Activated CD8-positive, alpha-beta memory T cell treated with anti-CD3 and anti-CD28 coated beads for 1 hour (primary cell): ENCODE data around the gene ATP4A.

Experiments used
- DNase-seq, 2 donors: peaks; one replicate each; pipeline ENCODE4 v3.0.0-alpha.2; 2020; ENCODE audit warnings: low read depth in 1 of 2; ENCODE audit errors: extremely low read depth in 1 of 2

ATP4A gene

DNA sequence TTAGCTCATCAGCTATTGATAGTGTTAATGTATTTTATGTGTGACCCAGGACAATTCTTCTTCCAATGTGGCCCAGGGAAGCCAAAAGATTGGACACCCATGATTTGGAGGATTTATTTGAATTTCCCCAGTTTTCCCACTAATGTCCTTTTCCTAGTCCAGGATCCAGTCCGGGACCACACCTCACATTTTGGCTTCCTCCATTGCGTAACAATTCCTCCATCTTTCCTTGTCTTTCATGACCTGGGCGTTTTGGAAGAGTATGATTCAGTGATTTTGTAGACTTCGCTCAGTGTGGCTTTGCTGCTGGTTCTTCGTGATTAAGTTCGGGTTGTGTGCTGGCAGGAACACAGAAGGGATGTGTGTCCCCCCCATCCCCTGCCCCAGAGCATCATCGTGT lies 3.3 kb upstream of the ATP4A start:
- no peak for DNase-seq

DNA sequence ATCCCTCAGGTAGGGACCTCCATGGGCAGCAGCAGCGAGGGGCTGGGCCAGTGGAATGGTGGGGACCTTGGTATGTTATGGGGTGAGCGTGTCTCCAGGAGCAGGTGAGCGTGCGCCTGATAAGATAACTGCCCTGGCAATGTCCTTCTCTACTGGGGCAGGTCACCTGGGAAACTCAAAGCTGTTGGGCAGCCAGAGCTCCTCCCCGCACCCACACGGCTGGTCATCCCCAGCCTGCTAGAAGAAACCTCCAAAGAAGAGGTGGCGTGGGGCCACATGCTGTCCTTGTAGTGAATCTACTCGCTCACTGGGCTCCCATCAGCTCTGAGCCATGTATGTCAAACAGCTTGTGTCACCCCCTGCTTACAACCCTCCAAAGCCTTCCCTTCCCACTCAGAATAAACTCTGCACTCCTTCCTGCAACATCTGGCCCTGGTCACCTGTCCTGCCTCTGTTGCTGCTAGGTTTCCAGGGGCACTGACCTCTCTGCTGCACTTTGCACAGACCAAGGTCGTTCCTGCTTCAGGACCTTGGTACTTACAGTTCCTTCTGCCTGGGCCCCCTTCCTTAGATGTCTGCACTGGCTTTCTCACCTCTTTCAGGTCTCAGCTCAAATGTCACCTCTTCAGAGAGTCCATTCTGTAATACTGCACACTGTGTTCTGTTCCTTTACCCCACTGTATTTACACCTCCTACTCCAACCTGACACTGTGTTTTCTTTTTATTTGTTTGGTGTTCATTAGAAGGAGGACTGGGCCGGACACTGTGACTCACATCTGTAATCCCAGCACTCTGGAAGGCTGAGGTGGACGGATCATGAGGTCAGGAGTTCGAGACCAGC lies 1.8 kb upstream of the ATP4A start:
- no peak for DNase-seq

DNA sequence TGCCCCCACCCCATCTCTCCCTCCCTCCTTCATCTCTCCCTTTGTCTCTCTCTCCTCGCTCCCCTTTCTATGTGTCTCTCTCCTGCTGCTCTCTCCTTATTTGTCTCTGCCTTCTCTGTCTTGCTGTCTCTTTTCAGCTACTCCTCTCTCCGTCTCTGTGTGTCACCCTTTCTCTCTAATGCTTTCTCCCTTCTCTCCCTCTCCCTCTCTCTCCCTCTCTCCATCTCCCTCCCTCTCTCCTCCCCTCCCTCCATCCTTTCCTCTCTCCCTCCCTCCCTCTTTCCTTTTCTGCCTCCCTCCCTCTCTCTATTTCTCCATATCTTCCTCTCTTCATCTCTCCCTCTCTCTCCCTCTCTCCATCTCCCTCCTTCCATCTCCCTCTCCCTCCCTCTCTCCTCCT lies 682 bp downstream of the ATP4A start:
- no peak for DNase-seq

DNA sequence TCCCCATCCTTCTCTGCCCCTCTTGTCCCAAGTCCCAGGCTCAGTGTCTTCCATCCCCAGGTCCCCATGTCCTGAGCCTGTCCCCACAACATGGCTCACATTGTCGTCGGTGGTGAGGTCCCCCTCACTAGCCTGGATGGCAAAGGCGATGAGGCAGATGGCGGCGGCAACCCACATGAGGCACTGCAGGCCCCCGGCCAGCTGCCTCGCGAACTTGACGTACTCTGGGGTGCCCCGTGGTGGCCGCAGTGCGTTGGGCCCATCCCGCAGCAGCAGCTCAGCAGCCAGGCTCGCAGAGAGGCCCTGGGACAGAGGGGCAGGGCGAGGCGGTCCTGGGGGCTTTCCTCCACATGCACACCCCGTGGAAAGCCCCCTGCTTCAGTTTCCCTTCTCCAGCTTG lies 1.1 kb downstream of the ATP4A start:
- DNase-seq = no peak

DNA sequence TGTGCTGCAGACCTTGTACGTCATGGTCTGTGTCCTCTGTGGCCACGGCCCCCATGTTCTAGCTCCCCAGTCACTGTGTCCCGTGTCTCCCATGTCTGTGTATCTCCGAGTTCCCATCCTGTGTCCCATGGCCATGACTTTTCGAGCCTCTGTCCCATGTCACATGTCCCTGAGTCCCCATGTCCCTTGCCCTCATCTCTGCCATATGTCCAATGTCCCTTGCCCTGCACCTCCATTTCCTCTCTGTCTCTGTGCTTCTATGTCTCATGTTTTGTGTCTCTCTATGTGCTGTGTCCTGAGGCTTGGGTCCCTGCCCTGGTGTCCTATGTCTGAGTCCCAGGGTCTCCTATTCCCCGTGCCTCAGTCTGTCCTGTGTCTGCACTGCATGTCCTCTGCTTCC lies 2.0 kb downstream of the ATP4A start:
- DNase-seq = no peak

DNA sequence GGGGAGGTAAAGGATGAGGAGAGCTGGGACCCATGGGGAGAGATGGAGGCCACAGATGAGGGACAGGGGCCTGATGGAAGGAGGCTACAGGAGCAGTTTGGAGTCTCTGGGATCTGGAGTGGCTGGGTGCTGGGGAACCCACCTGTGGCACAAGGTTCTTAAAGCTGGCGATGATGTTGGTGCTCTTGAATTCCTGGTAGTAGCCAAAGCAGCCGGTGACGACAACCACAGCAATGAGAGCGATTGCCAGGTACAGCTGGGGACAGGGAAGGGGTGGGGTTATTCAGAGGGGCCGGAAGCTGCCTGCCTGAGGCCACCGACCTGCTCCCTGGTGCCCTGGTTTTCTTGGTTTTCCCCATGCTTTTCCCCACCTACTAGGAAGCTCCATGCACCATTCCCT lies 2.8 kb downstream of the ATP4A start:
- DNase-seq = no peak

DNA sequence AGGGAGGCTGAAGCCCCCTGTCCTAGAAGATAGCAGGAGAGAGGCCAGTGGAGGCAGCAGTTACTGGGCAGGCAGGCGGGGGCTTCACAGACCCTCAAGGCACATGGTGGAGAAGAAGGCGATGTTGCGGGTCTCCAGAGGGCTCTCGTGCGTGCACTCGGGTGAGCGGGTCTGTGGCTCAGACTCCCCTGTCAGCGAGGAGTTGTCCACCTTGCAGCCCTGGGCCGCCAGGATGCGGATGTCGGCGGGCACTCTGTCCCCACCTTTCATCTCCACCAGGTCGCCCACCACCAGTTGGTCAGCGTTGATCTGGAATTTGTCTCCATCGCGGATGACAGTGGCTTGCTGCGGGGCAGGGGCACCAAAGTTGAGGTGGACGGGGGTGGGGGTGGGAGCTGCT lies 3.2 kb downstream of the ATP4A start:
- DNase-seq = no peak

DNA sequence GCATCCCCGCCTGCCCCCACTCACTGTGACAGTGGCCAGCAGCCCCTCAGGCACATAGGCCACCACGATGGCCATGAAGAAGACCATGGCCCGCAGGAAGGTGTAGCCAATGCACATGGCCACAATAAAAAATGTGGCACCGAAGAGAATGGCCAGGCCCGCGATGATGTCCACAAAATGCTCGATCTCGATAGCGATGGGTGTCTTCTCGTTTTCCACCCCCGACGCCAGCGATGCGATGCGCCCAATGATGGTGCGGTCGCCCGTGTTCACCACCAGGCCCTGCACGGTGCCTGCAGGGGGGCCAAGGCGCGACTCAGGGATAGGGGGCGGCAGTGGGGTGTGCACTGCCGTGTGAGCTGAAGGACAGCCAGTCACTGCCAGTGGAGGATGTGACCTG lies 3.7 kb downstream of the ATP4A start:
- DNase-seq = no peak

DNA sequence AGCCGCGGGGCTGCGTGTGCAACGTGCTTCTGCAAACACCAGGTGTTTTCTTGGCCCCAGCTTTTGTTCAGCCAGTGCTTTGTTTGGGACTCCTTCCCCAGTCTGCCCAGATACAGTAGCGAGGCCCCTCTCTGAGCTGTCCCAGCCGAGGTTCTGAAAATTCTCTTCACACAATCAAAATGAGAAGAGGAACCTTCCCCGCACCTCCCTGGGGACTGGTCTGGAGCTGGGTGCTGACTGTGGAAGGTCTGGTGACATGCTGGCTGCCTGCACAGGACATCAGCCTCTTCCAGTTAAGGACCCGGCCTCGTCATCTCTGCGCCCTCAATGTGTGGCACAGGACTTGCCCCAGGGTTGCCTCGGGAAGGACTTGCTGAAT lies 4.2 kb downstream of the ATP4A start:
- no peak for DNase-seq

DNA sequence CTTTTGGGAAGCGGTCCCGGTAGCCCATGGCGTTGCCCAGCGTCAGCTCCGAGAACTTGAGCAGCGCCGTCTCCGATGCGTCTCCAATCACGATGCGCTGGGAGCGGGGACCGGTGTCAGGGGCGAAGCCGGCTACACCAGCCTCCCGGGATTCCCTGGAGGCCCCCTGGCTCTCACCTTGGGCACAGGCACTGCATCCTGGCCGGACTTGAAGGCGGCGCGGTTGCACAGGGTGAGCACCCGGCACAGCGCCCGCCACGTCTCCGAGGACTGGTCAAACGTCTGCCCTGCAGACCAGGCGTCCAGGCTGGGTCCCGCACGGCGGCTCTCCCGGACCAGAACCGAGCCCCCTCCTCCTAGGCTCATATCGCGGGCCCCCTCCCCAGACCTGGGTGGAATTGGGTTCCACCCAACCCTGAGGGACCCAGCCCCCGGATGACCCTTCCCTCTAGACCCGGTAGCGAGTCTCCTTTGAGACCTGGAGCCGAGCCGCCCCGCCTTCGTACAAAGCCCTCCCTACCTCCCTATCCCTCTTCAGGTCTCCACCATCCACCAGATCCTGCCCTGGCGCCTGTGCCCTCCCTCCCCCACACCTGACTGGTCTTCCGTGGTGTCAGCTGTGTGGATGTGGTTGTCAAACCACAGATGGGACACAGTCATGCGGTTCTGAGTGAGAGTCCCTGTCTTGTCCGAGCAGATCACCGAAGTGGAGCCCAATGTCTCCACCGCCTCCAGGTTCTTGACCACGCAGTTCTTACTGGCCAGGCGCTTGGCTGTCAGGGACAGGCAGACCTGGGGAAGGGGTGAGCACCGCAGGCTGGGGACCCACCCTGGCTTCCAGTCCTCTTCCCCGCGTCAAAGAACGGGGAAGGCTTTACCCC lies 4.8 kb downstream of the ATP4A start:
- DNase-seq = no peak

DNA sequence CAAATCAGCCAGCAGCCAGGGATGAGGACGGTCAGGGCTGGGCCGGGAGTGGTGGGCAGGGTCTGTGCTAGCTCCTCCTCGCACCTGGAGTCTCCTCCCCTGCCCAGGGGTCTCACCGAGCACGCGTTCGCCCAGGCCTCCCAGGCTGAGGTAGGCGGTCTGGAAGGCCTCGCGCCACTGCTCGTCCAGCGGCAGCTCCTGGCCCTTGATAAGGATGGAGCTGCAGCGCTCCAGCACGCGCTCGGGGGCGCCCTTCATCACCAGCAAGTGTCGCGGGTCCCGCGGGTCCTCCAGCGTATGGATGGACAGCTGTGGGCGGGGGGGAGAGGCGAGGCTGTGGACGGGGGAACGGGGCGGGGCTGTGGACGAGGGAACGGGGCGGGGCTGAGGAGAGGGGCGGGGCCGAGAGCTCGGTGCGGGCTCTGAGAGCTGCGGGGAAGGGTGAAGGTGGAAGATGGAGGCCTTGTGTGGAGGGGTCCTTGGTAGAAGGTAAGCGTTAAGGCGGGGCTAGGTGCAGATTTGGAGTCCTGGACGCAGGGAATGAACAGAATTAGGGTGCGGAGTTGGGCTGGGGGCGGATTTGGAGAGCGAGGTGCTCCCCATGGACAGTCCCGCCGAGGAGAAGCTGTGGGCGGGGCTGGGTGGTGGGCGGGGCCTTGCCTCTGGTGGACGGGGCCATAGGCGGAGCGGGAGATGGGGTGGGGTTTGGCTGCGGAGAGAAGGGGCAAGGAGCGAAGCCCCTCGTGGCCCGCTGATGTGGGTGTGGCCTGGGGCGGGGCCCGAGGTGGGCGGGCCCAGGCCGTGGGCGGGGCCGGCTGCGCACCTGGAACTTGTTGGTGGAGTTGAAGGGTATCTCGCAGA lies 5.7 kb downstream of the ATP4A start:
- DNase-seq = peak in 1 of 2 donors; percentile 30

DNA sequence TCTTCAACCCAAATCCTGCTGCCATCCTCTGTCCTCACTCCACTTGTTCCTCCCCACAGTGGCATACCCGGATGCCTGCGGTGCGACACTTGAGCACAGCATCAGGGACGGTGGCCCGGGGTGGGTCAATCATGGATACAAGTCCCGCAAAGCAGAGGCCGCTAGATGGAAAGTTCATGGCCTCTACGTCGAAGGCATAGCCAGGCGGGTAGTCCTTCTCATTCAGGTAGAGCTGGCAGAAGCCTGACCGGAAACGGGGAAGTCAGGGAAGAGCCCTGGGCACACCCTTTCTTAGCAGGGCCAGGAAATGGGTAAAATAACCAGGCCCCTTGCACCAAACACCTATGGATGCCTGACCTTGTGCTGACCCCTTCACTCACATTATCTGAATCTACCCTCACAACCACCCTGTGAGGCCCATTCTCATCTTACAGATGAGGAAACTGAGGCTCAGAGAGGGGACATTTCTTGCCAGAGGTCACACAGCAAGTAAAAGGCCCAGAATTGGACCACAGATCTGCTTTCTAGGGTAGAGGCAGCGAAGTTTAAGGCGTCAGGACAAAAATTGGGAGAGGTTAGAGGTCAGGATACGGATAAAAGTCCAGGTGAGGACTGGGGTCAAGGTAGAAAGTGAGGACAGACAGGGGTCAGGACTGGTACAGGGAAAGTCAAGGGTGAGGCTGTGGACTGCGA lies 6.5 kb downstream of the ATP4A start:
- DNase-seq = no peak

DNA sequence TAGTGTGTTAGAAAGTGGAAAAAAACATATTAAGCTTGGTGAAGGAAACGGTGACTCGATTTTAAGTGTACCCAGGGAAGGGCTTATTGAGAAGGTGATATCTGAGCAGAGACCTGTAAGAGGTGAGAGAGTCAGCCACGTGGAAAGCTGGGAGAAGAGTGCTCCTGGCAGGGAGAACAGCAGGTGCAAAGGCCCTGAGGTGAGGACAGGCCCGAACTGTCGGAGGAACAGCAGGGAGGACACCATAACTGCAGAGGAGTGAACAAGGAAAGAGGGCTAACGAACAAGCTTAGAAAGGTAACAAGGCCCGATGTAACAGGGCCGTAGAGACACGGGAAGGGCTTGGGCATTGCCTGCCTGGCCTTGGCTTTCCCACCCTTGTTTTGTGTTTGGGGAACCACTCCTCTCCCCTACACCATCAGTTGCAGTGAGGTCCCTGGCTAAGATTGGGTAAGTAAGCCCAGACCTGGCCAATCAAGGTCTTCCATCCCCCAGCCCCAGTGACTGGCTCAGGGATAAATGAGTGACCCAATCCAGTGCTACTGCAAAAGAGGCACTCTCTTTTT lies 7.3 kb downstream of the ATP4A start:
- no peak for DNase-seq

DNA sequence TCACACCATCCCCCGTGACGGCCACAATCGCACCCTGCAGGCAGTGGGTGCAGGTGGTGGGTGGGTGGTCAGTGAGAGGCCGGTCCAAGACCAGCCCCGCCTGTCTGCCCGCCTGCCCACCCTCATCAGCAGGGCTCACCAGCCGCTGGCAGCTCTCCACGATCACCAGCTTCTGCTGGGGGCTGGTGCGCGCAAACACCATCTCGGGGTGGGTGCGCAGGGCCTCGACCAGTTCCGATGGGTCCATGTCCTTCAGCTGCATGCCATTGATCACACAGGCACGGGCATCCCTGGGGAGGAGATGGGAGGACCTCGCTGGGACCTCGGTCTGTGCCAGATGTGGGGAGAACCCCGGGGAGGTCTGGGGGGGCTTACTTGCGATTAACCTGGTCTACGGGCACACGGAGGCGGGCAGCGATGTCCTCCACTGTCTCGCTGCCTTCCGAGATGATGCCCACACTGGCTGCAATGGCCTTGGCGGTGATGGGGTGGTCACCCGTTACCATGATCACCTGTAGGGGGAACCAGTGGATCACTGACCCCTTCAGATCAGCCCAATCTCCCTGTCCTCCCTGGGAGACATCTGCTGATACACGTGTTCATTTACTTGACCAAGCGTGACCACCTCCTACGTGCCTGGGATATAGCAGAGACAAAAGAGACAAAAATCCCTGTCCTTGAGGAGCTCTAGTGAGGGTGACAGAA lies 8.0 kb downstream of the ATP4A start:
- DNase-seq = no peak

DNA sequence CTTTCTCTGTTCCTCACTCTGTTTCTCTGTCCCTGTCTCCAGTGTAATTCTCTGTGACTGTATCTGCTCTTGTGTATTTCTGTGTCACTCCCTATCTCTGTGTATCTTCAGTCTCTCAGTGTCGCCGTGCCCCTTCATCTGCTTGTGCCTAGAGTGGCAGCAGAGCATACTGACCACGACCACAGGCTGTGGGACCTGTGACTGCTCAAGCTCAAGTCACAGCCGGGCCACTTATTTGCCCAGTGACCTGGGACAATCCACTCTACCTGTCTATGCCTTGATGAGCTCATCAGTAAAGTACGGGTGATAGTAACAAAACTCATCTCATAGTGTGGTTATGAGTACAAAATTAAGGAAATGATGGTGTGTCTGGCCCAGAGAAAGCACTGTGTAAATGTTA lies 9.4 kb downstream of the ATP4A start:
- DNase-seq = no peak

DNA sequence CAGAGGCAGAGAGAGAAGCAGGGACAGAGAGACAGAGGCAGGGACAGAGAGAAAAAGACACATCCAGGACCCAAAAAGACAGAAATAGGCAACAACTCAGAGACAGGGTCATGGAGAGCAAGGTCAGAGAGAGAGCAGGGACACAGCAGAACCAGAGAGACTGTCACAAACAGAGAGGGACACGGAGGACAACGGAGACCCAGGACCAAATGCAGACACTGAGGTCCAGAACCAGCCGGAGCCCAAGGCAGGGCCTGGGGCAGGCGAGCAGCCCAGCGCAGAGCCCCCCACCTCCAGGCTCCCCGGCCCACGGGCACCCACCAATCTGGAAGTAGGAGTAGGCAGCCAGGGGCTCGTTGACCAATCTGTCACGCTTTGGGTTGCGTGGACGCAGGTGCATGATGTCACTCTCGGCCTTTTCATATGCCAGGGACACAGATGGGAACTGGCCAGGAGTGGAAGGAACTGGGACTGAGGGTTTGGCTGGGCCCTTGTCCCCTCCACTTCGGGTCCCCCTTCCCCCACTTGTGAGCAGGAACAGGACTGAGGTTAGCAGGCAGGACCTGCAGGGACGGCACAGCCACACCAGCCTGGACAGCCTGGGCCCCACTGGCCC lies 10.0 kb downstream of the ATP4A start:
- no peak for DNase-seq

DNA sequence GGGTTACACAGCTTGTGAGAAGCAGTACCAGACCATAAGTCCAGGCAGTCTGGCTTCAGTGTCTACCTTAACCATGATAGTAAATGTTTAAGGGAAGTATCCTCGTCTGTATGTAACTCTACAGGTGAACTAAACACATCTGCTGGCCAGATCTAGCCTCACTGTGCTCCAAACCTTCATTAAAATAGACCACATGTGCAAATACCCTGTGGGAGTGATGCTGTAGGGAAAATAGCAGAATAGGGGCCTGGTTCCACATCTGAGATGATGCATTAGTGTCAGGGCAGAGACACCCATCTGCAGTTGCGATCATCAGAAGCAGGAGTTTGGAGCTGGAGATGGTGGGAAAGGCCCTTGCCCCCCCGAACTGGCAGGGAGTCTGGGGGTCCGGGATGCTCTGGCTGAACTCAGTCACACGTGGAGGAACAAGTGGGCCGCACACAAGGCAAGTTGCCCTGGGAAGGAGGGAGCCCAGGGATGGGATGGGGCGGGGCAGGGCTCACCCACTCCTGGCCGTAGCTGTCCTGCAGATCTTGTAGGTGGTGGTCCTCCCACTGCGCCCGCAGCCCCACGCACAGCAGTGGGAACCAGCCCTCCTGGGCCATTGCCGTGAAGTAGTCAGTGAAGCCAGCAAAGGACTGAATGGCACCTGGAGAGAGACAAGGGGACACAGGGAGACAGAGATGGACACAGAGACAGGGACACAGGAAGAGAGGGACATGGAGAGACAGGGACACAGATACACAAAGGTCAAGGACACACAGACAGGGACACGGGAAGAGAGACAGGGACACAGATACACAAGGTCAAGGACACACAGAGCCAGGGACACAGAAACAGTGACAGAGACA lies 10.7 kb downstream of the ATP4A start:
- DNase-seq = no peak

DNA sequence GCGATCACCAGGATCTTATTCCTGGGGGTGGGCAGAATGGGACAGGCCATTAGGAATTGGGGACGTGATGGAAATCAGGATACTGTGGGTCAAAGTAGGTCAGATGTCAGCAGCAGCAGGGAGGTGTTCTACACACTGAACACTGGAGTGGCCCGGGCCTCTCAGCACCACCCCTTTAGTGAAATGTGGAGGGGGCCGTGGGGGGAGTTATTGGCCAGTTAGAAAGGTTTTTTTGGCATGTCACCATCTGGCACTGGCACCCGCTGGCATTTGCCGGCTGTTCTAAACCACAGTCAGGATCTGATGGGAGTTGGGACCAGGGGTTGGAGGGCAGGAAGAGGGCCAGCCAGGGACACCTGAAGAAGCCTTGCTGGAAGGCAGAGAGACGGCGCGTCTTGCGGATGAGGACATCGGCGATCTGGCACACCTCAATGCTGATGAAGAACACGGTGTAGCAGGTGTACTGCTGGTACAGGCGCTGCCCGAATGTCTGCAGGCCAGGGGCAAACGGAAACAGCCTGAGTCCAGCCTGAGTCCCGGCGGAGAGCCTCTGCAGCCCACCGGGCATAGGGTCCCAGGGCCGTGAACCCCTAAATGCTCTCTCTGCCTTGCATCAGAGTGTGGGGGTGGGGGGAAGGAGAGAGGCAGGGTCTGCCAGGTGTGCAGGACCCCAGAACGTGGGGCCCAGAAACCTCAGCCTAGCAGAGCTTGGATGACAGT lies 12.2 kb downstream of the ATP4A start:
- DNase-seq = no peak
